SK-N-SH (cell line): ENCODE data around the gene RPS6KB2. TPM values are rescaled to one million over a fixed set of nuclear protein-coding genes. Genes with fewer than 3 reads are reported as not detected.

Experiments used
- CTCF ChIA-PET: fragments of 300-600, 350-600 bp; formaldehyde crosslinking; extraction: SDS; loops from one replicate; lab custom pipeline; 2021; lab: Yijun Ruan, JAX
- POLR2A ChIA-PET: fragments of 350-600 bp; sonication (Branson Sonifier 250); formaldehyde crosslinking; extraction: SDS; loops from one replicate; lab custom pipeline; 2020; ENCODE audit warnings: antibody characterized with exemption, inconsistent platforms; lab: Yijun Ruan, JAX
- DNase-seq: peaks from one replicate; pipeline ENCODE4 v3.0.0; 2012
- H2AFZ ChIP-seq: fragments of 200-600 bp; sonication (generic); 2 replicates; pipeline ENCODE4 v1.8.1; 2016; ENCODE audit warnings: antibody characterized with exemption, mild to moderate bottlenecking, low read depth
- H3F3A ChIP-seq: fragments of 200-600 bp; sonication (generic); replicated peaks from 2 replicates; pipeline ENCODE3; 2016; ENCODE audit warnings: antibody characterized with exemption, mild to moderate bottlenecking; ENCODE audit not compliant: insufficient read depth
- H3K27ac ChIP-seq, 2 experiments: fragments of 200-500 bp in 1 of 2; fragments of 200-600 bp in 1 of 2; sonication (Bioruptor generic) in 1 of 2; sonication (generic), shearing (Covaris generic) in 1 of 2; 2 replicates each; pipeline versions ENCODE4 v1.5.1 to v1.6.1; 2014 to 2016; ENCODE audit warnings: low read depth in 2 of 2, inconsistent platforms in 1 of 2, low read length in 1 of 2, mild to moderate bottlenecking in 1 of 2, mixed read lengths in 1 of 2
- H3K27me3 ChIP-seq: fragments of 200-600 bp; sonication (generic), shearing (Covaris generic); 2 replicates; pipeline ENCODE4 v1.6.1; 2016; ENCODE audit warnings: mixed run types; ENCODE audit not compliant: insufficient read depth
- H3K36me3 ChIP-seq, 2 experiments: fragments of 200-500 bp in 1 of 2; fragments of 200-600 bp in 1 of 2; sonication (Bioruptor generic) in 1 of 2; sonication (generic) in 1 of 2; replicated peaks in 1 of 2; 2 replicates each; pipeline versions ENCODE3 to v1.5.1; 2014 to 2016; ENCODE audit warnings: low read length in 1 of 2, mild to moderate bottlenecking in 1 of 2; ENCODE audit not compliant: insufficient read depth in 2 of 2, control insufficient read depth in 1 of 2
- H3K4me1 ChIP-seq, 2 experiments: fragments of 200-500 bp in 1 of 2; fragments of 200-600 bp in 1 of 2; sonication (Bioruptor generic) in 1 of 2; sonication (generic), shearing (Covaris generic) in 1 of 2; 2 replicates each; pipeline versions ENCODE4 v1.5.1 to v1.6.1; 2014 to 2016; ENCODE audit warnings: low read depth in 1 of 2, low read length in 1 of 2, mixed run types in 1 of 2; ENCODE audit not compliant: insufficient read depth in 2 of 2, control insufficient read depth in 1 of 2
- H3K4me2 ChIP-seq: fragments of 200-600 bp; sonication (generic), shearing (Covaris generic); 2 replicates; pipeline ENCODE4 v1.6.1; 2017; ENCODE audit warnings: mixed run types
- H3K4me3 ChIP-seq, 2 experiments: fragments of 200-500 bp in 1 of 2; fragments of 200-600 bp in 1 of 2; sonication (Bioruptor generic) in 1 of 2; sonication (generic), shearing (Covaris generic) in 1 of 2; 2 replicates each; pipeline versions ENCODE4 v1.5.1 to v1.8.1; 2014 to 2016; ENCODE audit warnings: low read depth in 2 of 2, inconsistent platforms in 1 of 2, low read length in 1 of 2, mild to moderate bottlenecking in 1 of 2, mixed read lengths in 1 of 2, moderate library complexity in 1 of 2
- H3K79me2 ChIP-seq: fragments of 200-600 bp; sonication (generic); 2 replicates; pipeline ENCODE4 v1.8.1; 2017; ENCODE audit warnings: mild to moderate bottlenecking; ENCODE audit not compliant: insufficient read depth
- H3K9ac ChIP-seq: fragments of 200-600 bp; sonication (generic); 2 replicates; pipeline ENCODE4 v1.6.1; 2017; ENCODE audit warnings: mixed run types
- H3K9me2 ChIP-seq: fragments of 200-600 bp; sonication (generic); 2 replicates; pipeline ENCODE4 v1.6.1; 2017; ENCODE audit warnings: mixed run types
- H3K9me3 ChIP-seq: fragments of 200-600 bp; sonication (generic); 2 replicates; pipeline ENCODE4 v1.6.1; 2017; ENCODE audit warnings: mixed run types, mild to moderate bottlenecking, moderate library complexity
- H4K20me1 ChIP-seq: fragments of 200-600 bp; sonication (generic); 2 replicates; pipeline ENCODE4 v1.6.1; 2017; ENCODE audit warnings: mild to moderate bottlenecking, mixed run types; ENCODE audit not compliant: insufficient read depth
- CHD2 ChIP-seq: fragments of 150-350 bp; IDR thresholded peaks from 2 replicates; pipeline ENCODE4 v1.6.1; 2018; ENCODE audit warnings: low read length; ENCODE audit not compliant: partially characterized antibody
- EP300 ChIP-seq, 2 experiments: IDR thresholded peaks; 2 replicates each; pipeline versions ENCODE4 v1.4.0 to v1.6.1; 2012; ENCODE audit warnings: borderline replicate concordance in 1 of 2, low read depth in 1 of 2, low read length in 1 of 2
- GABPA ChIP-seq: IDR thresholded peaks from 2 replicates; pipeline ENCODE4 v1.4.0; 2012; ENCODE audit warnings: low read depth, mild to moderate bottlenecking
- JUND ChIP-seq: IDR thresholded peaks from 2 replicates; pipeline ENCODE4 v1.4.0; 2012
- MAX ChIP-seq: IDR thresholded peaks from 2 replicates; pipeline ENCODE4 v1.4.0; 2012; ENCODE audit warnings: low read depth
- NFIC ChIP-seq: IDR thresholded peaks from 2 replicates; pipeline ENCODE4 v1.4.0; 2012; ENCODE audit warnings: borderline replicate concordance
- NRF1 ChIP-seq: IDR thresholded peaks from 2 replicates; pipeline ENCODE4 v1.6.1; 2012; ENCODE audit warnings: low read depth, mild to moderate bottlenecking, low read length
- RCOR1 ChIP-seq: fragments of 150-350 bp; IDR thresholded peaks from 2 replicates; pipeline ENCODE4 v1.6.1; 2017; ENCODE audit warnings: antibody characterized with exemption, low read length
- REST ChIP-seq: IDR thresholded peaks from 2 replicates; pipeline ENCODE4 v1.6.1; 2012; ENCODE audit warnings: mild to moderate bottlenecking, low read depth, low read length, moderate library complexity
- RFX5 ChIP-seq: IDR thresholded peaks from 2 replicates; pipeline ENCODE4 v1.6.1; 2012; ENCODE audit warnings: mild to moderate bottlenecking, improper control_type of control experiment, low read length
- RXRA ChIP-seq: IDR thresholded peaks from 2 replicates; pipeline ENCODE4 v1.4.0; 2012; ENCODE audit warnings: low read depth, mild to moderate bottlenecking, borderline replicate concordance
- SMC3 ChIP-seq: IDR thresholded peaks from 2 replicates; pipeline ENCODE4 v1.6.1; 2012; ENCODE audit warnings: low read depth, low read length, improper control_type of control experiment
- TAF1 ChIP-seq: IDR thresholded peaks from 2 replicates; pipeline ENCODE4 v1.6.1; 2012; ENCODE audit warnings: low read depth, mild to moderate bottlenecking, low read length, moderate library complexity, borderline replicate concordance
- TCF12 ChIP-seq: IDR thresholded peaks from 2 replicates; pipeline ENCODE4 v1.4.0; 2012
- TEAD4 ChIP-seq: IDR thresholded peaks from 2 replicates; pipeline ENCODE4 v1.4.0; 2012; ENCODE audit warnings: mild to moderate bottlenecking, borderline replicate concordance; ENCODE audit not compliant: insufficient read depth
- USF2 ChIP-seq: fragments of 150-350 bp; IDR thresholded peaks from 2 replicates; pipeline ENCODE4 v1.6.1; 2017; ENCODE audit warnings: antibody characterized with exemption, low read length, low read depth, borderline replicate concordance
- YY1 ChIP-seq: IDR thresholded peaks from 2 replicates; pipeline ENCODE4 v1.4.0; 2012; ENCODE audit warnings: low read depth, mild to moderate bottlenecking
- WGBS: methylation state at CpG from one replicate; pipeline ENCODE4 v1.1.6; 2017; ENCODE audit warnings: low lambda C conversion rate; 5-methylcytosine and 5-hydroxymethylcytosine counted together
- polyA plus RNA-seq, 3 experiments: library from polyadenylated mRNA; depleted of rRNA; stranded (reverse); fragments of >200 nt; gene quantifications; 2 replicates each; pipeline ENCODE4 v1.2.3, GENCODE V29; 2012

Gene RPS6KB2
- polyA plus RNA-seq, 1 of the 3 experiments (the other 2 are of a cell fraction), result 52.0 TPM

GRCh38 chr11:67415501-67416304 lies 12.6 kb upstream of the RPS6KB2 start, which contains the start of gene CARNS1 (continued):
- TF ChIP-seq TEAD4 (no peak), REST (no peak), RFX5 (no peak), JUND (no peak), SMC3 (no peak)

DNA sequence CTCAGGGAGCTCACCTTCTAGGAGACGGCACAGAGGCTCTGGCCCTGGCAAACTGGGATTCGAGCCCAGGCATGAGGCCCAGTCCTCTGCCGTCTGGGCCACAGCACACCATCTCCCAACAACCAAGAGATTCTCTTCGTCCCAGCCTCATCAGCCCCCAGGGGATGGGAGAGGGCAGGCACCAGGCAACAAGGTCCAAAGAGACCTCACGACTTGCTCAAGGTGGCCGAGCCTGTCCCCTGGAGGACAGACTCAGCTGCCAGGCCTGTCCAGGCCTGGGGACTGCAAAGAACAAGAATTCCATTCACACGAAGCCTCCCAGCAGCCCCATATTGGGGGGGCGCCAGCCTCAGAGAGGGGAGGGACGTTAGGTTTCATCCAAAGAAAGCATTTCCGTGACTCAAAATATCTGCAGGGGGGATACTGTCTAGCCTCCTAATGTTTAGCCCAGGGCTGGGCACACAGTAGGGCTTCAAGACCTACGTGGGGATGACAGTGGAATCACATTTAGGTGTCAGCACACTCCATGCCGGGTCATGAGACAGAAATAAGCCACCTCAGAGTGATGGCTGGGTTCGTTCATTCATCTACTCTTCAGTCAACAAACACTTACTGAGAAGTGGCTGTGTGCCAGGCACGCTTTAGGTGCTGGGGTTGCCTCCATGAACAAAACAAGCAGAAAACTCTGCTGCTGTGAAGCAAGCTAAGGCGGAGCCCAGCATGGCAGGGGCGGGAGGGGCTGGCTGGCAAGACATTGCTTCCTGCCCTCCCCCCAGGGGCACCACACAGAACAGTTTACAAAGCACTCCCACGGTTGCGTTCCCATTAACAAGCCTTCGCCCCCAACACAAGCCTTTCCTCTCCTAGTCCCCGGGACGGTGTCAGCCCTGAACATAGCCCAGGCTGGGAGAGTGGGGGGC lies 11.6 kb upstream of the RPS6KB2 start:
- Histone ChIP-seq H3K27ac (no peak overlapping the region), H3K9ac (no peak overlapping the region)

DNA sequence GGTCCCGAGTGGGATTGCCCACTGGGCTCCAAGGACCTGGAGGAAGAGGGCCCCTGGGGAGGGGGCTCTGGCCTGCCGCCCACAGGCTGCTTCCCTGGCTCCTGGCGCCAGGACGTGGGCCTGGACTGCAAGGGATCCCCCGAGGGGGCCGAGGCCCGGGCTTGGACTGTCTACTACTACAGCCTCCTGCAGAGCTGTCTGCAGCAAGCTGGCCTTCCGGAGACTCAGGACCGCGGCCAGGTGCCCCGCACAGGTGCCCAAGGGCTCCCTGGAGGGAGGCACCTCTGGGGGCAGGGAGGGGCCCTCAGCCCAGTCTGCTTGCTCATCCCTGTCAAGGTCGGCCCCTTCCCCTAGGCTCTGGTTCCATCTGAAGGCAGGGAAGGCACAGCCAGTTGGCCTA lies 10.9 kb upstream of the RPS6KB2 start:
- Histone ChIP-seq H3K79me2 (no peaks in the 10 kb centered on the region), H3K4me3 (no peak overlapping the region), H4K20me1 (no peaks in the 10 kb centered on the region), H3K27me3 (no peaks in the 10 kb centered on the region), H3K36me3 (no peaks in the 10 kb centered on the region), H3K9me3 (no peaks in the 10 kb centered on the region), H2AFZ (no peak overlapping the region), H3F3A (no peaks in the 10 kb centered on the region), H3K4me1 (peaks cover 8 to 9% of the 10 kb centered on the region in 2 experiments; a peak in 2 of 4 replicates), H3K9me2 (no peaks in the 10 kb centered on the region), H3K4me2 (no peak overlapping the region), H3K9ac (no peak overlapping the region), H3K27ac (no peak overlapping the region)
- ChIA-PET CTCF (interaction anchor here (1.7 kb wide), 1 partner anchor 16 kb away, joined by 4 read pairs; the partner anchor contains the start of gene PPP1CA), POLR2A (no interaction called here)
- WGBS, result 90% methylated on average over 2 of the region's 12 CpGs
- TF ChIP-seq RCOR1 (no peak), NRF1 (no peak), RXRA (no peak), CHD2 (no peak), MAX (no peak), USF2 (no peak), YY1 (no peak), JUND (no peak), TCF12 (no peak), GABPA (no peak), SMC3 (no peak), RFX5 (no peak)
- no peak for DNase-seq

More for the DNA sequence above, 11.6 kb upstream of the RPS6KB2 start:
- H4K20me1 ChIP-seq, result no peaks in the 10 kb centered on the region
- no peak for DNase-seq
- H3K79me2 ChIP-seq, result no peaks in the 10 kb centered on the region
- no peak for TF ChIP-seq JUND
- TF ChIP-seq TAF1, result no peak
- TF ChIP-seq NFIC, result no peak
- TF ChIP-seq EP300 (IDR thresholded peaks at IDR 0.05; ENCODE audit: borderline replicate concordance in 1 of 2, low read depth in 1 of 2, low read length in 1 of 2), result no peak
- whole genome bisulfite sequencing, result 80% methylated on average over 18 of the region's 21 CpGs
- H3K36me3 ChIP-seq, result no peaks in the 10 kb centered on the region
- H3K4me3 ChIP-seq, result no peak overlapping the region
- H3K9me2 ChIP-seq, result no peaks in the 10 kb centered on the region
- H3K9me3 ChIP-seq, result no peaks in the 10 kb centered on the region
- CTCF ChIA-PET, result interaction anchor here (1.7 kb wide), 1 partner anchor 15 kb away, joined by 4 read pairs; the partner anchor contains the start of gene PPP1CA
- POLR2A ChIA-PET, result no interaction called here
- H3K4me1 ChIP-seq, result peaks cover 8 to 9% of the 10 kb centered on the region in 2 experiments; a peak in 2 of 4 replicates
- no peak overlapping the region for H2AFZ ChIP-seq
- no peak overlapping the region for H3K4me2 ChIP-seq
- H3K27me3 ChIP-seq, result no peaks in the 10 kb centered on the region
- no peaks in the 10 kb centered on the region for H3F3A ChIP-seq
